H9 (cell line): ENCODE measurements around the gene LHPP. TPM values are rescaled to one million over a fixed set of nuclear protein-coding genes. Genes with fewer than 3 reads are reported as not detected.

Source experiments
- DNase-seq: peaks from one replicate; pipeline ENCODE4 v3.0.0-alpha.2; 2017
- H2AFZ ChIP-seq: one replicate; pipeline ENCODE4 v1.6.1; 2013; ENCODE audit warnings: mild to moderate bottlenecking, low read length, control low read depth, moderate library complexity
- H2AK5ac ChIP-seq: 2 replicates; pipeline ENCODE4 v1.6.1; 2013; ENCODE audit warnings: low read length, control low read depth, mixed read lengths; ENCODE audit not compliant: insufficient read length
- H2BK120ac ChIP-seq: one replicate; pipeline ENCODE4 v1.6.1; 2013; ENCODE audit warnings: low read depth, mild to moderate bottlenecking, low read length, control low read depth, inconsistent platforms; ENCODE audit not compliant: poor library complexity, severe bottlenecking
- H2BK12ac ChIP-seq: 2 replicates; pipeline ENCODE4 v1.6.1; 2013; ENCODE audit warnings: low read length, control low read depth, mixed read lengths, low read depth; ENCODE audit not compliant: insufficient read length
- H2BK15ac ChIP-seq: 2 replicates; pipeline ENCODE4 v1.6.1; 2013; ENCODE audit warnings: low read depth, low read length, control low read depth
- H2BK20ac ChIP-seq: one replicate; pipeline ENCODE4 v1.6.1; 2013; ENCODE audit warnings: low read depth, mild to moderate bottlenecking, low read length, control low read depth, inconsistent platforms; ENCODE audit not compliant: poor library complexity, severe bottlenecking
- H2BK5ac ChIP-seq: 2 replicates; pipeline ENCODE4 v1.6.1; 2013; ENCODE audit warnings: low read length, control low read depth, mixed read lengths; ENCODE audit not compliant: insufficient read length
- H3K14ac ChIP-seq: 2 replicates; pipeline ENCODE4 v1.6.1; 2013; ENCODE audit warnings: low read length, control low read depth; ENCODE audit not compliant: insufficient read depth
- H3K18ac ChIP-seq: 2 replicates; pipeline ENCODE4 v1.6.1; 2013; ENCODE audit warnings: low read depth, mild to moderate bottlenecking, mixed read lengths, low read length, control low read depth; ENCODE audit not compliant: insufficient read length
- H3K23ac ChIP-seq: 2 replicates; pipeline ENCODE4 v1.6.1; 2013; ENCODE audit warnings: low read length, control low read depth, mixed read lengths, low read depth; ENCODE audit not compliant: insufficient read length
- H3K23me2 ChIP-seq: 2 replicates; pipeline ENCODE4 v1.6.1; 2013; ENCODE audit warnings: low read depth, mild to moderate bottlenecking, mixed read lengths, low read length, control low read depth; ENCODE audit not compliant: insufficient read length, poor library complexity, severe bottlenecking
- H3K27ac ChIP-seq: 2 replicates; pipeline ENCODE4 v1.5.1; 2013; ENCODE audit warnings: low read length, control low read depth, mixed read lengths, low read depth; ENCODE audit not compliant: insufficient read length
- H3K27me3 ChIP-seq: 2 replicates; pipeline ENCODE4 v1.6.1; 2013; ENCODE audit warnings: low read length, control low read depth, inconsistent platforms; ENCODE audit not compliant: insufficient read depth
- H3K4ac ChIP-seq: 2 replicates; pipeline ENCODE4 v1.6.1; 2013; ENCODE audit warnings: low read depth, mild to moderate bottlenecking, control low read depth, inconsistent platforms, low read length, moderate library complexity
- H3K4me1 ChIP-seq: 2 replicates; pipeline ENCODE4 v1.6.1; 2013; ENCODE audit warnings: low read length, control low read depth, inconsistent platforms; ENCODE audit not compliant: insufficient read depth
- H3K4me2 ChIP-seq: 2 replicates; pipeline ENCODE4 v1.6.1; 2013; ENCODE audit warnings: low read length, control low read depth, mixed read lengths; ENCODE audit not compliant: insufficient read length, insufficient read depth
- H3K56ac ChIP-seq: 2 replicates; pipeline ENCODE4 v1.6.1; 2013; ENCODE audit warnings: low read depth, mild to moderate bottlenecking, mixed read lengths, low read length, control low read depth; ENCODE audit not compliant: insufficient read length
- H3K79me1 ChIP-seq: 2 replicates; pipeline ENCODE4 v1.6.1; 2013; ENCODE audit warnings: low read depth, mild to moderate bottlenecking, moderate library complexity, low read length, control low read depth, inconsistent platforms; ENCODE audit not compliant: insufficient read depth, poor library complexity, severe bottlenecking
- H3K79me2 ChIP-seq: 2 replicates; pipeline ENCODE4 v1.6.1; 2013; ENCODE audit warnings: low read length, control low read depth, inconsistent platforms; ENCODE audit not compliant: insufficient read depth
- H3K9ac ChIP-seq: 2 replicates; pipeline ENCODE4 v1.6.1; 2013; ENCODE audit warnings: low read length, control low read depth, mixed read lengths; ENCODE audit not compliant: insufficient read length; ENCODE audit errors: extremely low read depth
- H3K9me3 ChIP-seq: one replicate; pipeline ENCODE4 v1.6.1; 2013; ENCODE audit warnings: low read depth, low read length, inconsistent platforms; ENCODE audit not compliant: control insufficient read depth
- H3T11ph ChIP-seq: one replicate; pipeline ENCODE4 v1.6.1; 2013; ENCODE audit warnings: mild to moderate bottlenecking, low read length, control low read depth, inconsistent platforms
- H4K20me1 ChIP-seq: one replicate; pipeline ENCODE4 v1.6.1; 2013; ENCODE audit not compliant: control insufficient read depth, insufficient read length, insufficient read depth
- H4K5ac ChIP-seq: 2 replicates; pipeline ENCODE4 v1.6.1; 2013; ENCODE audit warnings: low read depth, mild to moderate bottlenecking, mixed read lengths, low read length, control low read depth; ENCODE audit not compliant: insufficient read length
- H4K8ac ChIP-seq: replicated peaks from 2 replicates; pipeline ENCODE4 v1.6.1; 2013; ENCODE audit warnings: low read length, control low read depth, mixed read lengths, low read depth; ENCODE audit not compliant: insufficient read length
- H4K91ac ChIP-seq: 2 replicates; pipeline ENCODE4 v1.6.1; 2013; ENCODE audit warnings: low read depth, mild to moderate bottlenecking, moderate library complexity, mixed read lengths, low read length, control low read depth; ENCODE audit not compliant: insufficient read length
- H3K27ac Mint-ChIP-seq, 3 experiments: 2 replicates in 2 of 3; 3 replicates in 1 of 3; pipeline ENCODE4 v1.8.0; 2020 to 2021; ENCODE audit warnings: mixed read lengths in 3 of 3, mild to moderate bottlenecking in 1 of 3, moderate library complexity in 1 of 3
- H3K27me3 Mint-ChIP-seq: 2 replicates; pipeline ENCODE4 v1.8.0; 2021; ENCODE audit warnings: low read depth, mild to moderate bottlenecking, moderate library complexity, mixed read lengths
- H3K36me3 Mint-ChIP-seq, 3 experiments: 2 replicates in 2 of 3; 3 replicates in 1 of 3; pipeline ENCODE4 v1.8.0; 2020 to 2021; ENCODE audit warnings: low read depth in 3 of 3, mixed read lengths in 3 of 3; ENCODE audit not compliant: insufficient read depth in 1 of 3
- H3K4me1 Mint-ChIP-seq, 2 experiments: 2 replicates each; pipeline ENCODE4 v1.8.0; 2020; ENCODE audit warnings: mixed read lengths in 2 of 2
- H3K4me3 Mint-ChIP-seq, 2 experiments: 2 replicates in 1 of 2; 3 replicates in 1 of 2; pipeline ENCODE4 v1.8.0; 2020 to 2021; ENCODE audit warnings: mild to moderate bottlenecking in 2 of 2, mixed read lengths in 2 of 2, moderate library complexity in 1 of 2
- H3K9me3 Mint-ChIP-seq, 2 experiments: 2 replicates in 1 of 2; 3 replicates in 1 of 2; pipeline ENCODE4 v1.8.0; 2020; ENCODE audit warnings: mild to moderate bottlenecking in 2 of 2, mixed read lengths in 2 of 2, moderate library complexity in 1 of 2
- CTCF ChIP-seq: fragments of 200-600 bp; sonication (generic); conservative IDR thresholded peaks from 3 replicates; pipeline ENCODE4 v1.8.0; 2021; ENCODE audit warnings: antibody characterized with exemption, mild to moderate bottlenecking
- WGBS: extraction: QIAGEN DNeasy Blood & Tissue Kit; methylation state at CpG from one replicate; pipeline ENCODE4 v1.1.7; 2013; ENCODE audit warnings: missing lambda C conversion rate, low lambda C conversion rate, mixed read lengths; ENCODE audit not compliant: insufficient read length; ENCODE audit errors: extremely low coverage; 5-methylcytosine and 5-hydroxymethylcytosine counted together
- total RNA-seq: library from RNA; stranded (reverse); gene quantifications from 2 replicates; pipeline ENCODE4 v1.2.1, GENCODE V29; 2021

LHPP gene
- total RNA-seq, 1 experiment from 2014 or later, result 29.6 TPM

GRCh38 chr10:124656113-124656490 is 194.5 kb downstream of the LHPP start:
- H3K79me2 ChIP-seq, result no peaks in the 10 kb centered on the region
- H2BK12ac ChIP-seq, result no peak overlapping the region
- no peaks in the 10 kb centered on the region; the same call in 1 of the 2 replicates for H3K27me3 Mint-ChIP-seq
- H3K4me3 Mint-ChIP-seq, result no peak overlapping the region
- no peak overlapping the region for H2AFZ ChIP-seq
- no peak overlapping the region for H3K56ac ChIP-seq
- no peak for DNase-seq
- 0 out of 7 replicates have a peak overlapping the region, but pooled peaks of 1 of the 3 experiments have one; percentile 21 for H3K27ac Mint-ChIP-seq
- no peak overlapping the region for H2BK15ac ChIP-seq
- H4K91ac ChIP-seq, result no peak overlapping the region
- H3K18ac ChIP-seq, result no peak overlapping the region
- H3K9me3 Mint-ChIP-seq, result no peaks in the 10 kb centered on the region
- no peak overlapping the region for H3K4ac ChIP-seq
- no peak overlapping the region for H3K27ac ChIP-seq
- no peak overlapping the region for H2BK120ac ChIP-seq
- no peak overlapping the region for H3K23ac ChIP-seq
- H3K9me3 ChIP-seq, result no peaks in the 10 kb centered on the region
- no peak overlapping the region for H2BK20ac ChIP-seq
- H3K23me2 ChIP-seq, result no peaks in the 10 kb centered on the region
- no peak overlapping the region for H2BK5ac ChIP-seq
- no peak for TF ChIP-seq CTCF
- no peaks in the 10 kb centered on the region; the same call in 1 of the 2 replicates for H3K4me1 ChIP-seq
- H4K8ac ChIP-seq, result no peak overlapping the region
- peaks cover 17 to 20% of the 10 kb centered on the region in 2 experiments for H3K4me1 Mint-ChIP-seq
- H4K5ac ChIP-seq, result no peak overlapping the region
- no peak overlapping the region for H3K9ac ChIP-seq
- H3K27me3 ChIP-seq, result no peaks in the 10 kb centered on the region
- H2AK5ac ChIP-seq, result no peak overlapping the region
- no peaks in the 10 kb centered on the region for H4K20me1 ChIP-seq
- WGBS, result no CpG with 5 or more reads among the region's 7 CpGs
- no peak overlapping the region for H3K14ac ChIP-seq
- H3K79me1 ChIP-seq, result no peaks in the 10 kb centered on the region
- H3K36me3 Mint-ChIP-seq, result peaks cover 0 to 4% (median 0%) of the 10 kb centered on the region in 3 experiments; a peak in 3 of 7 replicates
- no peak overlapping the region for H3T11ph ChIP-seq
- H3K4me2 ChIP-seq, result no peak overlapping the region
